D721Med (cell line): Measurements from ENCODE around the gene FAM13B.
A peak's percentile ranks its signal among the peaks of the same experiment; 100 is the strongest.
"Not testable (repeated sequence)": the region's sequence is repeated elsewhere in the genome, so short reads cannot be mapped to it uniquely, and the experiment has no call there.

Experiments used
- DNase-seq: peaks from one replicate; pipeline ENCODE4 v3.0.0; 2011; ENCODE audit warnings: low spot score; ENCODE audit not compliant: insufficient read length
- FAIRE-seq: peaks from 2 replicates; lab custom pipeline; 2011; peaks lifted over from hg19 to GRCh38; lab: Jason Lieb, UNC
- TF ChIP-seq, protein P1 (sequence below): IDR thresholded peaks from 2 replicates; pipeline ENCODE4 v1.5.1; 2012; ENCODE audit warnings: mild to moderate bottlenecking, control low read depth; ENCODE audit not compliant: insufficient read depth; ENCODE audit errors: missing control alignments

FAM13B gene

DNA sequence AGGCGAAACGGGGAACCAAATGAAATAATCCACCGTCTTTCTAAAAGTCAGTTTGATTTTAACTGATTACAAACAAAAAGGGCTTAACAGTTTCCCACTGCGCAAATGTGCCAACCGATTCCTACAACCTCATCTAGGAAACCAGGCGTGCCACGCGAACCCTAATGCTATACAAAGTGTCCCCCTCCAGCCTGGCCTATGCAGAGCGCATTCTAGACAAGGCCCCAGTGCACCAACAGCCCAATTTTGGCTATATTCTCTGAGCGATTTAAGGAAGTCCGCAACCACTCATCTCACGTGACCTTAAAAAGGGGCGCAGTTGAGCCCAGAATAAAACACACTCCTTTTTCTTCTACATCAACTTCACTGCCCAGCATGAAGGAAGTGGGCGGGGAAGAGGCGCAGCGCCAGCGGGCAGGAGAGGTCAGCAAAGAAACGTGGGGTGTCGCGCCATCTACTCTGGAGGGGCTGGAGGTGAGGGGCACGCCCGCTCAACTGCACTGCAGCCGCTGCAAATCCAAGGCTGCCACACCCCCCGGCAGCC lies 779 bp downstream of the FAM13B start:
- TF ChIP-seq, protein P1, sequence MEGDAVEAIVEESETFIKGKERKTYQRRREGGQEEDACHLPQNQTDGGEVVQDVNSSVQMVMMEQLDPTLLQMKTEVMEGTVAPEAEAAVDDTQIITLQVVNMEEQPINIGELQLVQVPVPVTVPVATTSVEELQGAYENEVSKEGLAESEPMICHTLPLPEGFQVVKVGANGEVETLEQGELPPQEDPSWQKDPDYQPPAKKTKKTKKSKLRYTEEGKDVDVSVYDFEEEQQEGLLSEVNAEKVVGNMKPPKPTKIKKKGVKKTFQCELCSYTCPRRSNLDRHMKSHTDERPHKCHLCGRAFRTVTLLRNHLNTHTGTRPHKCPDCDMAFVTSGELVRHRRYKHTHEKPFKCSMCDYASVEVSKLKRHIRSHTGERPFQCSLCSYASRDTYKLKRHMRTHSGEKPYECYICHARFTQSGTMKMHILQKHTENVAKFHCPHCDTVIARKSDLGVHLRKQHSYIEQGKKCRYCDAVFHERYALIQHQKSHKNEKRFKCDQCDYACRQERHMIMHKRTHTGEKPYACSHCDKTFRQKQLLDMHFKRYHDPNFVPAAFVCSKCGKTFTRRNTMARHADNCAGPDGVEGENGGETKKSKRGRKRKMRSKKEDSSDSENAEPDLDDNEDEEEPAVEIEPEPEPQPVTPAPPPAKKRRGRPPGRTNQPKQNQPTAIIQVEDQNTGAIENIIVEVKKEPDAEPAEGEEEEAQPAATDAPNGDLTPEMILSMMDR = no peak
- peak; percentile 39 for DNase-seq
- FAIRE-seq = no peak

DNA sequence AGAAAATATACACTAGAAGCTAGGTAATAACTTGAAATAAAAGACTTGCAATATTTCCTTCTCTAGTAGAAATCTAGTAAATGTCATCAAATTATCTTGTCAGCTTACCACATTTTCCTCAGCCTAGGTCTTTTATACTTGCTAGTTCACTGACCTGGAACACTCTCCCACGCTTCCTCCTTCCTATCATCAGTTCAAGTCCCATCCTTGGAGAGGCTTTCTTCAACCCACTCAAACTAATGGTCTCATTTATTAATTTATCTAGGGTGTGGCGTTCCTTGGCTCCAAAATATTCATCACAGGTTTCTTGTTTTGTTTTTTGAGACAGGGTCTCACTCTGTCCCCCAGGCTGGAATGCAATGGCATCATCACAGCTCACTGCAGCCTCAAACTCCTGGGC lies 2.9 kb downstream of the FAM13B start:
- no peak for FAIRE-seq
- TF ChIP-seq, protein P1 = no peak
- DNase-seq = no peak

DNA sequence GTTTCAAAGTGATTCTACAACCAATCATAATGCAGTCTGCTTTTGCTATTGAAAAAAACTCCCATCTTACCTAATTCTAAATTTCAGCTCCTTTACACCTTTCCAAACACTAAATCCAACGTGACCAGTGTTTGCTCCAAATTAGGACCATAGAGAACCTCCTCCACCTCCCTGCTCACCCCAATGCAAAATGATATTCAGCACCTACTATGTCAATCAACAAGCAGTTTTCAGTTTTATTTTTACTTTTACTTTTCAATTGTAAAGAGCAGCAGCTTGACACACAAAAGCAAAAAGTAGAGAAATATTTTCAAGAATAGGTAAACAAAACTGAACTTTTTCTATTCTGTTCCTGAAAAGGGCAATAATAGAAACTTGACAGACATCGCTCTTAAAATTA lies 3.4 kb downstream of the FAM13B start:
- FAIRE-seq = no peak
- DNase-seq = no peak
- TF ChIP-seq, protein P1 = no peak

DNA sequence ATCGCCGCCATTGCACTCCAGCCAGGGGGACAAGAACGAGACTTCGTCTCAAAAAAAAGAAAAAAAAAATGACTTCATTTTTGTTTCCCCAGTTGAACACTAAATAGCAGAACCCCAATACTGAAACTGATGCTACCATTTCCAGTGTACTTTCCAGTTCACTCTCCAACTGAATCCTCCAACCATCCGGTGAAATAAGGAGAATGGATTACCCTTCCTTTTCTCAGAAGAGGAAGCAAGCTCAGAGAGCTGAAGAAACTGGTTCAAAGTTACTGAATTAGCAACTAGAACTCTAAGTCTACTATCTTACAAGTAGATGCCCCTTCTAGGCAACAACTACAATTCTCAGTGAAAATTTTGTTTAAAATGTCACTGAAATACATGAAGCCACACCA lies 3.9 kb downstream of the FAM13B start:
- TF ChIP-seq, protein P1 = no peak
- DNase-seq (no peak), FAIRE-seq (no peak)

DNA sequence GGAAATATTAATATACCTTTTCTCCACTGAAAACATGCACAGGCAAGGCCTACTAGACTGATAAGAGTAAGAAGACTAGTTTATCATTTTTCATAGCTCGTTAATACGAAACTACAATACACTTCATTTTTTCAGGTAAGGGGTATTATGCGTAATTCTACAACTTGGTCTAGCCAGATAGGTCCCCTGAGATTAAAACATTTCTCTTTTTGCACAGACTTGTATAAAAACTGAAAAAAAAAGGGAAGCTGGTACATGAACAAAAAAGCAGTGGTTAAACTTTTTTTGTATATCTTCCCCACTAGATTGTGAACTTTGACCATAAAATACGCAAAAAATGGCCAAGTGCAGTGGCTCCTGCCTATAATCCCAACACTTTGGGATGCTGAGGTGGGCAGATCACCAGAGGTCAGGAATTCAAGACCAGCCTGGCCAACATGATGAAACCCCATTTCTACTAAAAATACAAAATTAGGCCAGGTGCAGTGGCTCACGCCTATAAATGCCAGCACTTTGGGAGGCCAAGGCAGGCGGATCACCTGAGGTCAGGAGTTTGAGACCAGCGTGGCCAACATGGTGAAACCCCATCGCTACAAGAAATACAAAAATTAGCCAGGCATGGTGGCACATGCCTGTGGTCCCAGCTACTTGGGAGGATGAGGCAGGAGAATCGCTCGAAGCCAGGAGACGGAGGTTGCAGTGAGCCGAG lies 4.5 kb downstream of the FAM13B start:
- not testable (repeated sequence) for FAIRE-seq

DNA sequence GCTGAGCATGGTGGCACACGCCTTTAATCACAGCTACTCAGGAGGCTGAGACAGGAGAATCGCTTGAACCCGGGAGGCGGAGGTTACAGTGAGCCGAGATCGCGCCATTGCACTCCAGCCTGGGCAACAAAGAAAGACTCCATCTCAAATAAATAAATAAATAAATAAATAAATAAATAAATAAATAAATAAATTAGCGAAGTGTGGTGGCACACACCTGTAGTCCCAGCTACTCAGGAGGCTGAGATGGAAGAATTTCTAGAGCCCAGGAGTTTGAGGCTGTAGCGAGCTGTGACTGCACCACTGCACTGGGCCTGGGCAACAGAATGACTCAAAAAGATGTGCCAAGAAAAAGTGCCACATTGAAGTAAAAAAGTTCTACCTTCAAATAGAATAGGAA lies 6.1 kb downstream of the FAM13B start:
- DNase-seq, FAIRE-seq: not testable (repeated sequence)

More for the DNA sequence above, 4.5 kb downstream of the FAM13B start:
- DNase-seq = not testable (repeated sequence)

DNA sequence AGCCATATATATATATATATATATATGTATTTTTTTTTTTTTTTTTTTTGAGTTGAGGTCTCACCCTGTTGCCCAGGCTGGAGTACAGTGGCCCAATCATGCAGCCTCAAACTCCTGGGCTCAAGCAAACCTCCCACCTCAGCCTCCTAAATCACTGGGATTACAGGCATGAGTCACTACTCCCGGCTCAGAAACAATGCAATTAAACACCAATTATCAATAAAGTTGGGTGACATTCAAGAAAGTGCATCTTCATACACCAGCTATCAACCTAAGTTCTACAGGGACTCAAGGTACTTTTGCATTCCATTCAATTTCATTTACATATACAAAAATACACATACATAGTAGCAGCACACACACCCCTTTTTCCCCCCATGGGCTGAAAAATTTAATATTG lies 7.6 kb downstream of the FAM13B start:
- FAIRE-seq = no peak
- DNase-seq = no peak
- TF ChIP-seq, protein P1 = no peak

DNA sequence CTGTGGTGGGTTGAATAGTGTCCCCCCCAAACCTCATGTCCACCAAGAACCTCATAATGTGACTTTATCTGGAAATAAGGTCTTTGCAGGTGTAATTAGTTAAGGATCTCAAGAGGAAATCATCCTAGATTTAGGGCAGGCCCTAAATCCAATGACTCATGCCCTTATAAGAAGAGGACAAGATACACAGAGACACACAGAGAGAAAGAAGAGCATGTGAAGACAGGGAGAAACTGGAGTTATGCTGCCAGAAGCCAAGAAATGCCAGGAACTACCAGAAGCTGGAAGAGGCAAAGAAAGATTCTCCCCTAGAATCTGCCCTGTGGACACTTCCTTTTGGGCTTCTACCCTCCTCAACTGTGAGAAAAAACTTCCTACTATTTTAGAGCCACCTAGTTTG lies 8.8 kb downstream of the FAM13B start:
- no peak for FAIRE-seq
- TF ChIP-seq, protein P1 = no peak
- no peak for DNase-seq
